Muscle layer of duodenum (tissue), 2 donors: ENCODE results near the gene NPDC1.

Experiments
- H3K27ac ChIP-seq: one replicate; pipeline ENCODE4 v1.7.0; 2013; ENCODE audit warnings: mild to moderate bottlenecking, low read length
- H3K27me3 ChIP-seq: one replicate; pipeline ENCODE4 v1.7.0; 2013; ENCODE audit warnings: low read depth, mild to moderate bottlenecking, control low read depth, low read length
- H3K36me3 ChIP-seq, 2 donors: one replicate each; pipeline ENCODE4 v1.7.0; 2013; ENCODE audit warnings: low read length in 2 of 2, control low read depth in 1 of 2, mild to moderate bottlenecking in 1 of 2; ENCODE audit not compliant: insufficient read depth in 2 of 2, control insufficient read depth in 1 of 2
- H3K4me1 ChIP-seq, 2 donors: one replicate each; pipeline ENCODE4 v1.7.0; 2013; ENCODE audit warnings: low read length in 2 of 2, mild to moderate bottlenecking in 2 of 2, control low read depth in 1 of 2, moderate library complexity in 1 of 2; ENCODE audit not compliant: insufficient read depth in 2 of 2, control insufficient read depth in 1 of 2
- H3K4me3 ChIP-seq, 2 donors: one replicate each; pipeline ENCODE4 v1.7.0; 2013; ENCODE audit warnings: low read length in 2 of 2, low read depth in 1 of 2, mild to moderate bottlenecking in 1 of 2
- H3K9me3 ChIP-seq, 2 donors: one replicate each; pipeline ENCODE4 v1.7.0; 2013; ENCODE audit warnings: low read length in 2 of 2, control low read depth in 1 of 2, mild to moderate bottlenecking in 1 of 2; ENCODE audit not compliant: control insufficient read depth in 1 of 2
- donor health status: healthy.

Gene NPDC1

GRCh38 chr9:137046088-137046787, at the start of gene NPDC1:
NPDC1 (minus strand) TSS chr9:137046177; CDS start chr9:137045989, 188 bp downstream.
- Histone ChIP-seq H3K27ac (no peak within 1 kb of the TSS), H3K4me3 (peak within 1 kb of the TSS; percentile 61 to 78), H3K36me3 (peaks cover 0 to 4% of the 10 kb centered on the region in 2 donors), H3K4me1 (peaks cover 4 to 36% of the 10 kb centered on the region in 2 donors), H3K27me3 (peaks cover 18% of the 10 kb centered on the region), H3K9me3 (no peaks in the 10 kb centered on the region)

GRCh38 chr9:137089232-137089947, 43.4 kb upstream of the NPDC1 start:
- Histone ChIP-seq H3K27ac (no peak overlapping the region), H3K4me1 (peaks cover 4 to 15% of the 10 kb centered on the region in 2 donors), H3K9me3 (no peaks in the 10 kb centered on the region), H3K27me3 (no peaks in the 10 kb centered on the region), H3K4me3 (no peak overlapping the region), H3K36me3 (peaks cover 4 to 28% of the 10 kb centered on the region in 2 donors)

DNA sequence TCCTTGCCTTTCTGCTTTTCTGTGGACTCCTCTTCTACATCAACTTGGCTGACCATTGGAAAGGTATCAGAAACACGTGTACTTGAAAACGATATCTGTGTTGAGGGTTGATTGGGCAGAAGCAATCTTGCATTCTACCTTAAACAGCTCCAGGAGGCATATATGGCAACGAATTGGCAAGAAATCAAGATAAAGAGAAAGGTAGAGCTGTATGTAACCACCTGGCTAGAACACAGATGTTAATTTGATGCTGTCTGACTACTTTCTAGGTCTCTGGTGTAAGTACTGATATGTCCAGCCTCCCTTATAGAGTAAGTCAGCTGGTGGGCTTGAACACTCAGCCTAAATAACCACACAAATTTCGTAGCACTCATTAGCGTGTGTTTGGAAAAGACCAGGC, 42.1 kb upstream of the NPDC1 start:
- Histone ChIP-seq H3K4me3 (peak overlapping the region in 1 of 2 donors; percentile 90), H3K4me1 (peaks cover 4 to 15% of the 10 kb centered on the region in 2 donors), H3K27ac (no peak overlapping the region), H3K36me3 (peaks cover 4 to 28% of the 10 kb centered on the region in 2 donors), H3K9me3 (no peaks in the 10 kb centered on the region), H3K27me3 (no peaks in the 10 kb centered on the region)

DNA sequence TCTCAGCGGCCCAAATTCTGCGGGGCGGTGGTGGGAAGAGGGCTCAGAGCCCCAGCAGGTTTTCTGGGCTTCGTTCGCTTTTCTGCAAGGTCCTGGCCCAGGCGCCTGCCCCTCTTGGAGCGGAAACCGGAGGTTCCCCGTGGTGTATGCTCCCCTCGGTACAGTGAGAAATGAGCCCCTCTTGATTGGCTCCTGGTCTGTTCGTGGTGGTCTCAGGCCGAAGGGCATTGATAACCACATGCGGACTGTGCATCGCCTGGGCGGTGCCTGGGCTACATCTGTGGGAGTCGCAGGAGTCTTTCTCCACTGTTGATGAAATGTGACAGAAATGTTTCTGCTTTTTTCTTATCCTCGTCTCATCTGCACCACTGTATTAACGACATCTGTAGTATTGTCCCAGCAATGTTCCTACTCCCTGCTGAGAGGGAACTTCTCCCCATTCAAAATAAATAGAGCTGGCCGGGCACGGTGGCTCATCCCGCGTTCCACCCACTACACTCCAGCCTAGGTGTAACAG, 41.5 kb upstream of the NPDC1 start:
- Histone ChIP-seq H3K9me3 (no peaks in the 10 kb centered on the region), H3K27me3 (no peaks in the 10 kb centered on the region), H3K36me3 (peaks cover 0 to 25% of the 10 kb centered on the region in 2 donors), H3K4me3 (peak overlapping the region; percentile 78 to 90), H3K4me1 (peaks cover 4 to 15% of the 10 kb centered on the region in 2 donors), H3K27ac (peak overlapping the region; percentile 51)

DNA sequence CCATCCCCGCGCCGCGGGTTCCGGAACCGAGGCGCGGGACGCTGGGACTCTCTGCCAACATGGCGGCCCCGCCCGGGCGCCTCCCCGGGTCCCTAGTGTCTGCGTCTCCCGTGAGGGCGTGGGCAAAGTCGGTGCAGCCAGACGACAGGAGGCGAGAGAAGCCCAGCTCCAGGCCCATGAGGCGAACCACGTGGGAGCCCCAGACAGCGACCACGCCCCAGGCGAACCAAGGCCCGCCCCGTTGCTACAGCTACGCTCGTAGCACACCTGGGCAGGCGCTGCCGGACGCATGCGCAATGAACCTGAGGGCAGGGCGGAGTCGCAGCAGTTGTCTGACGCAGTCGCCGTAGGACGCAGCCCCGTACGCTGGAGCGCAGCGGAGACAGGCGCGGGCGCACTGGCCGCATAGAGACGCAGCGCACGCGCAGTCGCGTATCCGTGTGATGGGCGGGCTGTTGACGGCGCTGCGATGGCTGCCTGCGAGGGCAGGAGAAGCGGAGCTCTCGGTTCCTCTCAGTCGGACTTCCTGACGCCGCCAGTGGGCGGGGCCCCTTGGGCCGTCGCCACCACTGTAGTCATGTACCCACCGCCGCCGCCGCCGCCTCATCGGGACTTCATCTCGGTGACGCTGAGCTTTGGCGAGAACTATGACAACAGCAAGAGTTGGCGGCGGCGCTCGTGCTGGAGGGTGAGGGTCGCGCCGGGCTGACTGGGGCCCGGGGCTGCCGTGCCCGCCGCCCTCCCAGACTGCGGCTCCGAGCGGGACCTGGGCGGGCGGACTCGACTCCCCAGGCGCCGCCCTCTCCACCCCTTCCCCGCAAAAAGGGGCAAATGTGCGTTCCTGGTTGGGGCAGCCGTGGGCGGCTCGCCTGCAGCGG, 40.8 kb upstream of the NPDC1 start, which contains the start of gene MAN1B1:
Gene MAN1B1, plus strand, starts transcription at position 455 of the 878 bp plus-strand sequence. Its CDS starts 15 bp downstream, at position 470.
- Histone ChIP-seq H3K4me3 (peak within 1 kb of the TSS; percentile 78 to 90), H3K4me1 (peaks cover 4 to 15% of the 10 kb centered on the region in 2 donors), H3K36me3 (peaks cover 5 to 23% of the 10 kb centered on the region in 2 donors)

DNA sequence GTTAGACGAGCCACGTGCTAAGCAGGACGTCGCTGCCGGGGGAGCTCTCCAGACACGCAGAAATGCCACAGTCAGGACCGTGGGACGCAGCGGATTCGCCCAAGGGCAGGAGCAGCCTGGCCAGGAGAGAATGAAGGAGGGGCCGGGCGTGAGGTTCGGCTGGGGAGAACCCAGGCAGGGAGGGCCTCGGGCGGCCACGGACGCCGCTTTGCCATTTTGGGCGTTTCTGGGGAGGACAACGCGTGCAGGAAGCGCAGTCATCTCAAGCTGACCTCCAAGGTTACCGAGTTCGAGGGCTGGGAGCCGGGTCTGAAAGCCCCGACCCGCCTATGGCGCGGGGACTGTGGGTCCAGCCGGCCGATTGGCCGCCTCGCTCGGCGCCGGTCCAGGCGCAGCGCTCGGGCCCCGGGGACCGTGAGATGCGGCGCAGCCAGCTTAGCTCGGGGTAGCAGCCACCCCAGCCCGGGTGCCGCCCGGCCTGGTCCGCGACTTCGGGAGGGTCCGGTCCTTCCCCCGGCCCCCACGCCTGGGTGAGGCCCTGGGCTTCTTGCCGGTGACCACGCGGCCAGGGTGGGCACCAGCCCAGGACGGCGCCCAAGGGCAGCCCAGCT, 40.0 kb upstream of the NPDC1 start:
- Histone ChIP-seq H3K27ac (peak overlapping the region; percentile 67), H3K36me3 (peaks cover 7 to 25% of the 10 kb centered on the region in 2 donors), H3K9me3 (no peaks in the 10 kb centered on the region), H3K4me1 (peaks cover 4 to 15% of the 10 kb centered on the region in 2 donors), H3K27me3 (no peaks in the 10 kb centered on the region), H3K4me3 (peak overlapping the region; percentile 78 to 90)

More for the DNA sequence above, 40.8 kb upstream of the NPDC1 start, which contains the start of gene MAN1B1:
- Histone ChIP-seq H3K27me3 (no peaks in the 10 kb centered on the region), H3K9me3 (no peaks in the 10 kb centered on the region), H3K27ac (peak within 1 kb of the TSS; percentile 67)

DNA sequence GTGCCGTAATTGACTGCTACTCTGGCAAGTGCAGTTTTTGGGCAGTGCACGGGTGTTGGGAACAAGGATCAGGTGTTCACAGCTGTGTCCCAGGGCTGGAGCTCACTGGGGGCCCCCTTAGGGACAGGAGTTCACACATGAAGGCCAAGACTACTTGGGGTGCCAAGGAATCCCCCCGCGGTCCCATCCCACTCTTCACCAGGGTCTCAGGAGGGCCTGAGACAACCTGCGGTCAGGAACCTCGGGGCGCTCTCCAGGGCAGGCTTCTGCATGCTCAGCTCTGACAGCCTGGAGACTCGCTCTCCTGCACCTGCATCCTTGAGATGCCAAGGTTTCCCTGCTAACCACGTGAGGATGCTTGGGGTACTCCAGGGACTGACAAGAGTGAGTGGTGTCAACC, 38.5 kb upstream of the NPDC1 start:
- no peak overlapping the region for H3K4me3 ChIP-seq
- peaks cover 7 to 25% of the 10 kb centered on the region in 2 donors for H3K36me3 ChIP-seq
- H3K27ac ChIP-seq, result no peak overlapping the region
- H3K4me1 ChIP-seq, result peaks cover 4 to 15% of the 10 kb centered on the region in 2 donors
- no peaks in the 10 kb centered on the region for H3K27me3 ChIP-seq
- H3K9me3 ChIP-seq, result no peaks in the 10 kb centered on the region

GRCh38 chr9:137083394-137084004, 37.5 kb upstream of the NPDC1 start:
- H3K36me3 ChIP-seq, result peaks cover 7 to 17% of the 10 kb centered on the region in 2 donors
- H3K4me1 ChIP-seq, result peaks cover 4 to 22% of the 10 kb centered on the region in 2 donors

GRCh38 chr9:137082925-137083290, 36.9 kb upstream of the NPDC1 start:
- Histone ChIP-seq H3K4me1 (peaks cover 4 to 27% of the 10 kb centered on the region in 2 donors), H3K27ac (peak overlapping the region; percentile 20), H3K36me3 (peaks cover 7 to 17% of the 10 kb centered on the region in 2 donors), H3K9me3 (no peaks in the 10 kb centered on the region), H3K27me3 (no peaks in the 10 kb centered on the region), H3K4me3 (no peak overlapping the region)

More at GRCh38 chr9:137083394-137084004, 37.5 kb upstream of the NPDC1 start:
- Histone ChIP-seq H3K9me3 (no peaks in the 10 kb centered on the region), H3K4me3 (no peak overlapping the region), H3K27me3 (no peaks in the 10 kb centered on the region), H3K27ac (peak overlapping the region; percentile 60)
